ENCODE measurements around the gene BGN.

The BGN gene

DNA sequence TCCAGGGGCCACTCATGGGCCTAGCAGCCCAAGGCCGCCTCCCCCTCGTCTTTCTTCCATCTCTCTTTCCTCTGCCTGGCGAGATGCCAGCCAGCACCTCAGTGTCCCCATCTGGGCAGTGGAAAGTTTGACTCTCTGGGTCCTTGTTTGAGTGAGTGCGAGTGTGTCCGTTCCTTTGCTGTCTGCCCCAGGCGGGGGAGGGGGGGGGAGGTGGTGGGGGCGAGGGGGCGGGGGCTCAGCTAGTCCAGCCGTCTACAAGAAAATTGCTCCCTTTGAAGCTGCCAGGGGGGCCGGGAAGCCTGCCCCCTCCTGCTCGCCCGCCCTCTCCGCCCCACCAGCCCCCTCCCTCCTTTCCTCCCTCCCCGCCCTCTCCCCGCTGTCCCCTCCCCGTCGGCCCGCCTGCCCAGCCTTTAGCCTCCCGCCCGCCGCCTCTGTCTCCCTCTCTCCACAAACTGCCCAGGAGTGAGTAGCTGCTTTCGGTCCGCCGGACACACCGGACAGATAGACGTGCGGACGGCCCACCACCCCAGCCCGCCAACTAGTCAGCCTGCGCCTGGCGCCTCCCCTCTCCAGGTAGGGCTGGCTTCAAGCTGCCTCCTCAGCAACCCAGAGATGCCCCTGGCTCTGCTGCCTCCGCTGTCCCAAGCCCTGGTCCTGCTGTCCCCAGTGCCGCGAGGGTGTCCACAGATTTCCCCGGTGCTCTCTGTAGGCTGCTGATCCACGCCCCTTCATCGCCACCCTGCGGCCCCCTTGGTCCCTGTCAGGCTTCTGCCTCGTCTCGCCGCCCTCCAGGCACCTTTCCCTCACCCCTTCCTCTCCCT is at the start of gene BGN:
TSS of gene BGN (plus strand) at position 440 of the 821 bp plus-strand sequence. CDS start 9,652 bp downstream, outside the sequence.
- no peak for DNase-seq

GRCh38 chrX:153445106-153445855 is 49.5 kb upstream of the BGN start:
- DNase-seq = no peak

DNA sequence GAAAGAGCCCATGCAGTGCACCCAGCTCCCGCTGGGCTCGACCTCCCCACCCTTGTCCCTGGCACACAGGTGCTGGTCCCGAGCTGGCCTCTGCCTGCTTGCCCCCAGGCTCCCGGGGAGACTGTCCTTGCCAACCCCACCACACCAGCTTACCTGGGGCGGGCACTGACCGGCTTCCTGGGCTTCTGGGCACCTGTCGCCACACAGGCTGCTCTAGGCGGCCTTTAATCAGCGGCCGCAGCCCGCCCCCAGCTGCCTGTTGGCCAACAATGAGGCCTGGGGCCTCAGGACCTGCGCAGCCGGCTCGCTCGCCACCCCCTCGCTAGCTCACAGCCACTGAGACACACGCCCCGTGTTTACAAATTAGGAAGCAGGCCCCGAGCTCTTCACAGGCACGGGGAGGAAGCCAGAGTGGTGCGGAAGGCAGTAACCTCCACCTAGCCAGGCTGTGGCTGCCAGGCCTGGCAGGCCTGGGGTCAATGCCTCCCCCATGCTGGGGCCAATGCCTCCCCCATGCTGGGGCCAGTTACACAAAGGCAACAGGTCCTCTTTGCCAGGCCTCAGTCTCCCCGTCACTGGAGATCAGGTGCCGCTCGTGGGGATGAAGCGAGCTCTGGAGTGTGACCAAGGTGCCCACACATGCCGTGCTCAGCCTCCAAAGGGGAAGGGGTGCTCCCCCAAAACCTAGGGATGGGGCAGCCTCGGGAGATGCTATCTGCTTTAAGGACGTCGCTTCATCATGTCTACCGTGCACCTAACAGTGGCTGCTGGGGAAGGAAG is 48.7 kb upstream of the BGN start, which contains the start of gene TREX2:
TSS of gene TREX2 (minus strand) at position 201 of the 780 bp plus-strand sequence. CDS start 626 bp downstream, outside the sequence.
- no peak for DNase-seq

DNA sequence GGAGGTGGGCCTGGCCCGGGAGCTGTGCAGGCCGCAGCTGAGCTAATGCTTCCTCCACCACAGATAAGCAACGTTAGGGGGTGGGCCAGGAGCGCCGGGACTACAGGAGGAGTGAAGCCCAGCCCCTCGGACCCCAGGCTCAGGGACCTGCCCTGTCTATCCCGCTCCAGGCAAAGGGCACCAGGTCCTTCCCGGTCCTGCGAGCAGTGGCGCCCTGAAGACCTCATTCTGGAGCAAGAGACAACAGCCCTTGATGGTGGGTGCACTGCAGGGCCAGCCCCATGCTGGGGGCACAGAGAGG is 48.2 kb upstream of the BGN start:
- DNase-seq = no peak

DNA sequence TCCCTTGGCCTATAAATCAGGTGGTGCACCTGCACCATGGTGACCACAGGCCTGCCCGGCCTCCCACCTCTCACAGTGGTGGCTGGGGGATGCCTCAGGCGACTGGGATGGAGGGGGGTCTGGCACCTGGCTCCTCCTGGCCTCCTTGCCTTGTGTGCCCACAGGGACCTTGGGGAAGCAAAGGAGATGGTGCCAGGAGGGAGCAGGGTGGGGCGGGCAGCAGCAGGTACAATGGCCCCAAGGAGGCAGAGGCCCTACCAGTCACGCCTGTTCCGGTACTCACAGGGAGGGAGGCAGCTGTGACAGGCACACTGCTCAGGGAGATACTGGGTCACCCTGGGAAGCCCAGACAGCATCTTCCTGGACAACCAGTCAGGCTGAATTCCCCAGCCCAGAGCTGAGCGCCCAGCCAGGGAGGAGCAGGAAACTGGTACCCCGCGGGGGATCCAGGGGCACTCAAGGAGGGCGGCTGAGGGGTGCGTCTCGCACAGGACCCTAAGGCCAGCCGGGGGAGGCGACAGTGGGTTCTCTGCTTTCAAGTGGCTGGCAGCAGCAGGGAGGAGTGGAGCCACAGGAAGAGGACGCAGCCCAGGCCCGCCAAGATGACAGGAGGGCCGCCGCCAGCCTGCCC is 47.7 kb upstream of the BGN start:
- DNase-seq = no peak

DNA sequence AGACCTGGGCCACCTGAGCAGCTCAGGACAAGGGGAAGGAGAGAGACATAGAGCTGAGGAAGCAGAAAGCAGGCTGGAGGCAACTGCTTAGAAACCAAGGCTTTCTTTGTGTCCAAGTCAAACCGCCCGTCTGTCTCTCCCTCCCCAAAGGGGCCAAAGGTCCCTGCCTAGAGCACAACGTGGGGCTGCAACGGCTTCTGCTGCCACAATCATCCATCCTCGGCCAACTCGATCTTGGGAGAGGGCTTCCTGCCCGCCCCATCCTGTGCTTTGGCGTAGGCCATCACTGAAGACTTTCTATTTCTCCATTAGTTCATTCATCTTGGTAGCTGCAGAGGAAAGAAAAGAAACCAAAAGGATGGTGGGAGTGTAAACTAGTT is 47.2 kb upstream of the BGN start:
- no peak for DNase-seq

- DNase-seq = no peak
Observed at GRCh38 chrX:153448556-153449367, 46.0 kb upstream of the BGN start.

- no peak for DNase-seq
Observed at GRCh38 chrX:153449368-153450113, 45.2 kb upstream of the BGN start.

DNA sequence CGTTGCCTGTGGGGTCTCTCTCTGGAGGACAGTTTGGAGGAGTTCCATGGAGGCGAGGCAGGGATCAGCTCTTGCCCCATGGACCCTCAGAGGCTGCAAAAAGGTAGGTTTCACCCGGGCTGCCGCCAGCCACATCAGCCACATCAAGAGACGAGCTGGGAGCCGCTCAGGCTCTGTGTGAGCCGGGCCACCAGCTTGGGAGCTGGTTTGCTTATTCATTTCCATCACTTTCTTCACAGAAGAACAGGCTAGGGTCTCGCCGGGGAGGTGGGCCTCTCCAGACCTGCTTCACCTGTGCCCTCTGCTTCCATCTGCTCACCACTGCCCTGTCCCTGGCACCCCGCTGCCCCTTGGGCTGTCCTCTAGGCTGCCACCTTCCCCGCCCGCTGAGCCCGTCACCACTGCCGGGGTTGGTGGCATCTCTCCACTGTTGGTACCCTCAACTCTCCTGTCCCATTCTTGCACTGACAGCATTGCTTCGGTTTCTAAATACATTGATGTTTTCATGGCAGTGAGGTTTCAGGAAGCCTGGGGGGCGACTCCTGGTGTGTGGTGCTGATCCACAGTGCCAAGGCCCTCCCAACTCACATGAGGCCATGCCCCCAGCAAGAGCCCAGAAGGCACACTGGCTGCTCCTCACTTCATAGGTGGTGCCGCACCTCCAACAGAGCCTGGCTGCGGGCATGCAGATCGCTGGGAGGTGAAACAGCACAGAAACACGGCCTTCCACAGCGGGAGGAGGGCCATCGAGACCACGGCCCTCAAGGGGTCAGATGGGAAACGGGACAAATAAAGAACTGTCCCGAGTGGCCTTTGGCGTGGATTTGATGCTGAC is 44.4 kb upstream of the BGN start:
- DNase-seq = no peak

DNA sequence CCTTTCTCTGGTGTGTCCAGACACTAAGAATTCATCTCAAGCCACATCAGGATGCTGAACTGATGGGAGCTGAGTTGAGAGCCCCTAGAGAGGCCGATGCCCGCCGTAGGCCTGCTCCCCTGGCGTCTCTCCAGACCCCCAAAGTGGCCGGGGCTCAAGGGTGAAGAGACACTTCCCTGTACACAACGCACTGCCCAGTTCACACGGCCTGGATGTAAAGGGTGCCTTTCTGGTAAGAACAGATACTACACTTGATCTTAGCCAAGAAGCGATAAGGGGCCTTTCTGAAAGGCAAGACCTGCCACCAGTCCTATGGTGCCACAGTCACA is 43.9 kb upstream of the BGN start:
- no peak for DNase-seq

DNA sequence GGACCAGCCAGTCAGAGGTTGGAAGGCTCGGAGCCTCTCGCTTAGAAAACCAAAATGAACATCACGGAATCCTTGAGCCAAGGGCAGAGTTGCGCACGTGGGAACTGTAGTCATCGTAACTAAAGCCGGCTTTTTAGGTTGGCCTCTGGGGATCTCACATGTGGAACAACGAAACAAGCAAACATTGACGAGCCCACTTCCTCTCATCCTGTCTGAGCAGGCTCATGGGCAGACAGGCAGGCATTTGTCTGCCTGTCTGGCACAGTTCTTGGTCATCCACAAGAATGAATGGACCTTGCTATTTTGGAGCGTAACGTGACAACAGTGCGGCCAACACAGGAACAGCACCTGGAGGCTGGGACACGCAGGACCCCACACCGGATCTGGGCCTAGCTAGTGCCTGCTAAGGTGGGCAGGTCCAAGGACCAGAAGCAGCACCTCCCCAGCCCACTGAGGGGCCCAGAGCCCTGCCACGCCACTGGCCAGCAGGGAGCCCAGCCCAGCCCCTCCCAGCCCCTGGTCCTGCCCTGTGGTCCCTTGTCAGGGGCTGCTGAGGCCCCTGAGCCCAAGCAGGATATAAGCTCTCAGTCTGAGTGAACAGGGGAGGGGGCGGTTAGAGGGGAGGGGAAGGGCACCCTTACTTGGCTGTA is 39.8 kb upstream of the BGN start:
- no peak for DNase-seq

DNA sequence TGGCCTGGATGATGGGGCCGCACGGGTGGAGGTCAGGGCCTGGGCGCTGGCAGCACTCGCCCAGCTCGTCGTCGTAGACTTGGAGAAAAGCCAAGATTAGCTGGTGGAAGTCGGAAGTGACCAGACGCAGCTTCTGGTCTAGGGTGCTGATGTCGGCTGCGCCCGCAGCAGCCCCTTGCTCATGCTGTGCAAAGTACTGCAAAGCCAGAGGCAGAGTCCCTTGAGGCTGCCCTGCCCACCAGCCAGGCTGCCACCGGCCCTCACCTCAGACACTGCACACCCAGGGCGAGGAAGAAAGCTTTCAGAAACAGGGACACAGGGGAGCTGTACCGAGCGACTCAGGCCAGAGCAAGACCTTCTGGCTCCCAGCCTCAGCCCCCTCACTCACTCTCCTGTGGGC is 39.2 kb upstream of the BGN start:
- DNase-seq = no peak

DNA sequence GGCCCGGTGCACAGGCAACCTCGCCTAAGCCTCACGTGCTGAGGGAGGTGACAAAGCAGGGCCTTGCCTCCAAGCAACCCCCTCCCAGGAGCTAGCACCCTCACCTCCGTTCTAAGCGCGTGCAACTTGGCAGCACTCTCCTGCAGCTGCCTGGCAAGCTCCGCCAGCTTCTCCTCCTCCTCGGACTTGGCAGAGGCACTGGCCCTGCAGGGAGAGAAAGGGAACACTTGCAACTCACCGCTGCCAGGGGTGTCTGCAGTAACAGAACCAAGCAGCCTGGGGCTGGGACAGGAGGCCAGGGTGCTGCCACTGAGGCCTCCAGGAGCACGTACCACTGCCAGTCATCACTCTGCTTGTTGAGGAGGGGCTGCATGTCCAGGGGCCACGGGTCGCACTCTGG is 38.6 kb upstream of the BGN start:
- DNase-seq = no peak

GRCh38 chrX:153456704-153457103 is 38.1 kb upstream of the BGN start:
- DNase-seq = no peak

DNA sequence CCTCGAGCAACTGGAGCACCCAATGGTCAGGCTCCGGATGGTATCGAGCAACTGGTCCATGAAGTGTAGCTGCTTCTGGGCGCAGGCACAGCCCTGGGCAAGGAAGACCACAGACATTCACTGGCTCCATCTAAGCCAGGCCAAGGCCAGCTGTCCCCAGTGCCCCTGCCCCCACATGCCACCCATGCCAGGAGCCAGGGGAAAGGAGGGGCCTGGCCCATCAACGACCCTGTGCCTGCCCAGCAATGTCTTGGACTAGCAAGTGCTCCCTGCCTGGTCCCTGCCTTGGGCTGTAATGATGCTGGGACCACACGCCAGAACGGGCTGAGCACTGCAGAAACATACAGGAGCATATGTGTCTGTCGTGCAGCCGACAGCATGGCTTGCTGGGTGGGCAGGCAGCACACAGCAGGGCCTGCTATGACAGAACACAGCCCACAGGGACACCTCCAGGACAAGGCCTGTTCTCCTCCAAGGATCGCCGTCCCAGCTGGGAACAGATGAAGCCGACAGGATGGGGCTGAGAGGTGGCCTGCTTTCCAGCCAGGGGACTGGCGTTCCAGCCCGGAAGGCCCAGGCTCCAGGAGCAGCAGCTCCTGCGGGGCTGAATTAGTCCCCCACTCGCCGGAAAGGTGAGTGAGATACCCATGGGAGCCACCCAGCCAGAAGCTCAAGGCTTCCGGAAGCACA is 37.5 kb upstream of the BGN start:
- no peak for DNase-seq

DNA sequence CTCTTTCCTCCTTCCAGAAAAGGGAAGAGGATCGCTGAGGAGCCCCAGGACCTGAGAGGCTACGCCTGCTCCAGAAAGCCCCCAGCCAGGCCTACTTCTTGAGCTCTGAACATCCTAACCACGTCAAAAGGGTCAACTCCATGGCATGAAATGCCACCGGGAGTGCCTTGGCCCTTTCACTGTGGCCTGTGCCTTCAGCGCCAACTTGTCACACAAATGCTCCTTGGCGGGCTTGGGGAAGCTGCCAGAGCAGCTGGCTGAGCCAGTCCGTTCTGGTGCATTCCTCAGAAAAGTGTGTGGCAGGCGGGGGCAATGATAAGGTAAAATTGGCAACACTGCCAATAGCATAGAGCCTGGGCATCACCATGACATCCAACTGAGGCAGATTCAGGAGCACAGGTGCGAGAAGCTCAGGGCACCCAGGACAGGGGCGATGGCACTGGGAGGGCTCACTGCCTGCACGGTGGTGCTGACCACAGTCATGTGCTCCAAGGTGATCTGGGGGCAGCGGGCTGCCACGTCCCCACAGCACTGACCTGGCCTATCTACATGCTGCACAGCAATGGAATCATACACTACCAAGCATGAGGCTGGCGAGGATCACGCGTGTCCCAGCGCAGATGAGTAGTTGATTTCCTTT is 36.8 kb upstream of the BGN start:
- no peak for DNase-seq

DNA sequence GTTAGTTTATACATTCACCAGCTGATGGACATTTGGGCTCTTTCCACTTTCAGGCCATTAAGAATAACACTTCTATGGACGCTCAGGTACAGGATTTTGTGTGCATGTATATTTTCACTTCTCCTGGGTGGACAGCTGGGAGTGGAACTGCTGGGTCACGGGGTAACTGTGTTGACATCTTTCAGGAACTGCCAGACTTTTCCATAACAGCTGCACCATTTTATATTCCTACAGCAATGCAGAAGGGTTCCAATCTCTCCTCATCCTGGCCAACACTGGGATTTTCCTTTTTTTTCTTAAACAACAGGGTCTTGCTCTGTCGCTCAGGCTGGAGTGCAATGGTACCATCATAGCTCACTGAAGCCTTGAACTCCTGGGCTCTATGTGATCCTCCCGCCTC is 36.3 kb upstream of the BGN start:
- DNase-seq = no peak

- no peak for DNase-seq
Observed at GRCh38 chrX:153459986-153460385, 34.8 kb upstream of the BGN start.

DNA sequence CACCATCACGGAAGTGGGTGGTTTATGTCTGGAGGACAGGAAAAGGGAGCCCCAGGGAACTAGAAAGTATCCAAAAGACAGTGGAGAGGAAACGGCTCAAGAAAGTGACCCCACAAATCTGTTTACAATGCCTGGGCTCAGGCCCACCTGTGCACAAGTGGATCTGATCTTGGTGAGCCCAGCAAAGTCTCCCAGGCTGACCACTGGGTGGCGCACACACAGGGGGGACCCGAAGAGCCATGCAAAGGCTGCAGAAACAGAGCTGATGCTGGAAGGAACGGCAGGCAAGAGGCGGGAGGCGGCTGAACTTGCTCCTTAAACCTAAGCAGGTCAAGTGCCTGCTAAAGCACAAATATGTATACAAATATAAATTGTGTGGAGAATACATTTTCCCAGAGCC is 34.0 kb upstream of the BGN start:
- no peak for DNase-seq
